PC-9 (cell line): Measurements from ENCODE around the gene ZNF337.

Experiments used
- CTCF ChIP-seq: fragments of 200-600 bp; sonication (generic); conservative IDR thresholded peaks from 2 replicates; pipeline ENCODE4 v1.6.1; 2017; ENCODE audit warnings: mixed run types, antibody characterized with exemption, mild to moderate bottlenecking, moderate library complexity
- EZH2 ChIP-seq: fragments of 200-600 bp; sonication (generic); IDR thresholded peaks from 2 replicates; pipeline ENCODE4 v1.8.0; 2017; ENCODE audit warnings: antibody characterized with exemption, low read depth

GRCh38 chr20:25659999-25660398 lies 36.7 kb downstream of the ZNF337 start:
- no peak for TF ChIP-seq CTCF
- no peak for TF ChIP-seq EZH2
